HEK293T (cell line): ENCODE results near the gene ACTL6A.

ENCODE experiments used
- BHLHE40 ChIP-seq: fragments of 450-650 bp; IDR thresholded peaks from 2 replicates; pipeline ENCODE4 v1.6.1; 2016; ENCODE audit warnings: mild to moderate bottlenecking, moderate library complexity, borderline replicate concordance
- FOXA1 ChIP-seq: fragments of 450-650 bp; IDR thresholded peaks from 2 replicates; pipeline ENCODE4 v1.6.1; 2016; ENCODE audit warnings: mild to moderate bottlenecking
- FOXK2 ChIP-seq: fragments of 450-650 bp; IDR thresholded peaks from 2 replicates; pipeline ENCODE4 v1.6.1; 2016; ENCODE audit warnings: mild to moderate bottlenecking
- HDGF ChIP-seq: fragments of 450-650 bp; IDR thresholded peaks from 2 replicates; pipeline ENCODE4 v1.6.1; 2017; ENCODE audit warnings: antibody characterized with exemption, borderline replicate concordance
- SUZ12 ChIP-seq: fragments of 450-650 bp; IDR thresholded peaks from 2 replicates; pipeline ENCODE4 v1.6.1; 2016; ENCODE audit warnings: mild to moderate bottlenecking
- ZNF384 ChIP-seq: fragments of 450-650 bp; IDR thresholded peaks from 2 replicates; pipeline ENCODE4 v1.6.1; 2016

DNA sequence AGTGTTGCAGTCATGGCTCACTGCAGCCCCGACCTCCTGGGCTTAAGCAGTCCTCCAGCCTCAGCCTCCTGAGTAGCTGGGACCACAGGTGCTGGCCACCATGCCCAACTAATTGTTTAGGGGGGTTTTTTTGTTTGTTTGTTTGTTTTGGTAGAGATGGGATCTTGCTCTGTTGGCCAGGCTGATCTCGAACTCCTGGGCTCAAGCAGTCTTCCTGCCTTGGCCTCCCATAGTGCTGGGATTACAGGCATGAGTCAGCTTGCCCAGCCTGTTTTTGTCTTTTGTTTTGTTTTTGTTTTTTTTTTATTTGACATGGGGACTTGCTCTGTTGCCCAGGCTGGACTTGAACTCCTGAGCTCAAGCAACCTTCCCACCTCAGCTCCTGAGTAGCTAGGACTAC lies 59.3 kb downstream of the ACTL6A start:
- TF ChIP-seq ZNF384, result no peak
- no peak for TF ChIP-seq FOXA1
- TF ChIP-seq BHLHE40, result no peak
- no peak for TF ChIP-seq HDGF
- no peak for TF ChIP-seq SUZ12
- TF ChIP-seq FOXK2, result no peak
